ENCODE data around the gene SCRG1.

DNA sequence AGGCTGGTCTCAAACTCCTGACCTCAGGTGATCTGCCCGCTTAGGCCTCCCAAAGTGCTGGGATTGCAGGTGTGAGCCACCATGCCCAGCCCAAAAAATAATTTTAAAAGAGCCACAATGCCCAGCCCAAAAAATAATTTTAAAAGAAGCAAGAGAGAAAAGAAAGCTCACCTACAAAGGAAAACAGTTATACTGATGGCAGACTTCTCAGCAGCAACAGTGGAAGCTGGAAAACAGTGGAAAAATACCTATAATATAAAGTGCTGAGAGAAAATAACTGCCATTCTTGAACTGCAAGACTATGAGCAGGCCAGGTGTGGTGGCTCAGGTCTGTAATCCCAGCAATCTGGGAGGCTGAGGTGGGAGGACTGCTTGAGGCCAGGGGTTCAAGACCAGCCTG lies 51.4 kb downstream of the SCRG1 start:
- TF ChIP-seq YY1 (IDR thresholded peaks at IDR 0.05; ENCODE audit: insufficient read depth, insufficient read length) (no peak), SUZ12 (IDR thresholded peaks at IDR 0.05; ENCODE audit: extremely low read depth, insufficient read depth, insufficient read length) (no peak), ZNF274 (IDR thresholded peaks at IDR 0.05; ENCODE audit: low read depth, low read length) (no peak)

Measured in NT2/D1 (cell line).